ENCODE data around the gene LSAMP.

GRCh38 chr3:116040152-116040551 lies 405.1 kb downstream of the LSAMP start:
- TF ChIP-seq CTCF (IDR thresholded peaks at IDR 0.05; ENCODE audit: low read depth, low read length): no peak
- no peak for TF ChIP-seq EZH2phosphoT487 (IDR thresholded peaks at IDR 0.05; ENCODE audit: low read depth)
